H9 (cell line): ENCODE data around the gene USP21. TPM values are rescaled to one million over a fixed set of nuclear protein-coding genes. Genes with fewer than 3 reads are reported as not detected.
A peak's percentile ranks its signal among the peaks of the same experiment; 100 is the strongest.

Experiments
- DNase-seq: peaks from one replicate; pipeline ENCODE4 v3.0.0-alpha.2; 2017
- H2AFZ ChIP-seq: one replicate; pipeline ENCODE4 v1.6.1; 2013; ENCODE audit warnings: mild to moderate bottlenecking, low read length, control low read depth, moderate library complexity
- H2AK5ac ChIP-seq: 2 replicates; pipeline ENCODE4 v1.6.1; 2013; ENCODE audit warnings: low read length, control low read depth, mixed read lengths; ENCODE audit not compliant: insufficient read length
- H2BK120ac ChIP-seq: one replicate; pipeline ENCODE4 v1.6.1; 2013; ENCODE audit warnings: low read depth, mild to moderate bottlenecking, low read length, control low read depth, inconsistent platforms; ENCODE audit not compliant: poor library complexity, severe bottlenecking
- H2BK12ac ChIP-seq: 2 replicates; pipeline ENCODE4 v1.6.1; 2013; ENCODE audit warnings: low read length, control low read depth, mixed read lengths, low read depth; ENCODE audit not compliant: insufficient read length
- H2BK15ac ChIP-seq: 2 replicates; pipeline ENCODE4 v1.6.1; 2013; ENCODE audit warnings: low read depth, low read length, control low read depth
- H2BK20ac ChIP-seq: one replicate; pipeline ENCODE4 v1.6.1; 2013; ENCODE audit warnings: low read depth, mild to moderate bottlenecking, low read length, control low read depth, inconsistent platforms; ENCODE audit not compliant: poor library complexity, severe bottlenecking
- H2BK5ac ChIP-seq: 2 replicates; pipeline ENCODE4 v1.6.1; 2013; ENCODE audit warnings: low read length, control low read depth, mixed read lengths; ENCODE audit not compliant: insufficient read length
- H3K14ac ChIP-seq: 2 replicates; pipeline ENCODE4 v1.6.1; 2013; ENCODE audit warnings: low read length, control low read depth; ENCODE audit not compliant: insufficient read depth
- H3K18ac ChIP-seq: 2 replicates; pipeline ENCODE4 v1.6.1; 2013; ENCODE audit warnings: low read depth, mild to moderate bottlenecking, mixed read lengths, low read length, control low read depth; ENCODE audit not compliant: insufficient read length
- H3K23ac ChIP-seq: 2 replicates; pipeline ENCODE4 v1.6.1; 2013; ENCODE audit warnings: low read length, control low read depth, mixed read lengths, low read depth; ENCODE audit not compliant: insufficient read length
- H3K23me2 ChIP-seq: 2 replicates; pipeline ENCODE4 v1.6.1; 2013; ENCODE audit warnings: low read depth, mild to moderate bottlenecking, mixed read lengths, low read length, control low read depth; ENCODE audit not compliant: insufficient read length, poor library complexity, severe bottlenecking
- H3K27ac ChIP-seq: 2 replicates; pipeline ENCODE4 v1.5.1; 2013; ENCODE audit warnings: low read length, control low read depth, mixed read lengths, low read depth; ENCODE audit not compliant: insufficient read length
- H3K27me3 ChIP-seq: 2 replicates; pipeline ENCODE4 v1.6.1; 2013; ENCODE audit warnings: low read length, control low read depth, inconsistent platforms; ENCODE audit not compliant: insufficient read depth
- H3K4ac ChIP-seq: 2 replicates; pipeline ENCODE4 v1.6.1; 2013; ENCODE audit warnings: low read depth, mild to moderate bottlenecking, control low read depth, inconsistent platforms, low read length, moderate library complexity
- H3K4me1 ChIP-seq: 2 replicates; pipeline ENCODE4 v1.6.1; 2013; ENCODE audit warnings: low read length, control low read depth, inconsistent platforms; ENCODE audit not compliant: insufficient read depth
- H3K4me2 ChIP-seq: 2 replicates; pipeline ENCODE4 v1.6.1; 2013; ENCODE audit warnings: low read length, control low read depth, mixed read lengths; ENCODE audit not compliant: insufficient read length, insufficient read depth
- H3K56ac ChIP-seq: 2 replicates; pipeline ENCODE4 v1.6.1; 2013; ENCODE audit warnings: low read depth, mild to moderate bottlenecking, mixed read lengths, low read length, control low read depth; ENCODE audit not compliant: insufficient read length
- H3K79me1 ChIP-seq: 2 replicates; pipeline ENCODE4 v1.6.1; 2013; ENCODE audit warnings: low read depth, mild to moderate bottlenecking, moderate library complexity, low read length, control low read depth, inconsistent platforms; ENCODE audit not compliant: insufficient read depth, poor library complexity, severe bottlenecking
- H3K79me2 ChIP-seq: 2 replicates; pipeline ENCODE4 v1.6.1; 2013; ENCODE audit warnings: low read length, control low read depth, inconsistent platforms; ENCODE audit not compliant: insufficient read depth
- H3K9ac ChIP-seq: 2 replicates; pipeline ENCODE4 v1.6.1; 2013; ENCODE audit warnings: low read length, control low read depth, mixed read lengths; ENCODE audit not compliant: insufficient read length; ENCODE audit errors: extremely low read depth
- H3K9me3 ChIP-seq: one replicate; pipeline ENCODE4 v1.6.1; 2013; ENCODE audit warnings: low read depth, low read length, inconsistent platforms; ENCODE audit not compliant: control insufficient read depth
- H3T11ph ChIP-seq: one replicate; pipeline ENCODE4 v1.6.1; 2013; ENCODE audit warnings: mild to moderate bottlenecking, low read length, control low read depth, inconsistent platforms
- H4K20me1 ChIP-seq: one replicate; pipeline ENCODE4 v1.6.1; 2013; ENCODE audit not compliant: control insufficient read depth, insufficient read length, insufficient read depth
- H4K5ac ChIP-seq: 2 replicates; pipeline ENCODE4 v1.6.1; 2013; ENCODE audit warnings: low read depth, mild to moderate bottlenecking, mixed read lengths, low read length, control low read depth; ENCODE audit not compliant: insufficient read length
- H4K8ac ChIP-seq: replicated peaks from 2 replicates; pipeline ENCODE4 v1.6.1; 2013; ENCODE audit warnings: low read length, control low read depth, mixed read lengths, low read depth; ENCODE audit not compliant: insufficient read length
- H4K91ac ChIP-seq: 2 replicates; pipeline ENCODE4 v1.6.1; 2013; ENCODE audit warnings: low read depth, mild to moderate bottlenecking, moderate library complexity, mixed read lengths, low read length, control low read depth; ENCODE audit not compliant: insufficient read length
- H3K27ac Mint-ChIP-seq, 3 experiments: 2 replicates in 2 of 3; 3 replicates in 1 of 3; pipeline ENCODE4 v1.8.0; 2020 to 2021; ENCODE audit warnings: mixed read lengths in 3 of 3, mild to moderate bottlenecking in 1 of 3, moderate library complexity in 1 of 3
- H3K27me3 Mint-ChIP-seq: 2 replicates; pipeline ENCODE4 v1.8.0; 2021; ENCODE audit warnings: low read depth, mild to moderate bottlenecking, moderate library complexity, mixed read lengths
- H3K36me3 Mint-ChIP-seq, 3 experiments: 2 replicates in 2 of 3; 3 replicates in 1 of 3; pipeline ENCODE4 v1.8.0; 2020 to 2021; ENCODE audit warnings: low read depth in 3 of 3, mixed read lengths in 3 of 3; ENCODE audit not compliant: insufficient read depth in 1 of 3
- H3K4me1 Mint-ChIP-seq, 2 experiments: 2 replicates each; pipeline ENCODE4 v1.8.0; 2020; ENCODE audit warnings: mixed read lengths in 2 of 2
- H3K4me3 Mint-ChIP-seq, 2 experiments: 2 replicates in 1 of 2; 3 replicates in 1 of 2; pipeline ENCODE4 v1.8.0; 2020 to 2021; ENCODE audit warnings: mild to moderate bottlenecking in 2 of 2, mixed read lengths in 2 of 2, moderate library complexity in 1 of 2
- H3K9me3 Mint-ChIP-seq, 2 experiments: 2 replicates in 1 of 2; 3 replicates in 1 of 2; pipeline ENCODE4 v1.8.0; 2020; ENCODE audit warnings: mild to moderate bottlenecking in 2 of 2, mixed read lengths in 2 of 2, moderate library complexity in 1 of 2
- CTCF ChIP-seq: fragments of 200-600 bp; sonication (generic); conservative IDR thresholded peaks from 3 replicates; pipeline ENCODE4 v1.8.0; 2021; ENCODE audit warnings: antibody characterized with exemption, mild to moderate bottlenecking
- WGBS: extraction: QIAGEN DNeasy Blood & Tissue Kit; methylation state at CpG from one replicate; pipeline ENCODE4 v1.1.7; 2013; ENCODE audit warnings: missing lambda C conversion rate, low lambda C conversion rate, mixed read lengths; ENCODE audit not compliant: insufficient read length; ENCODE audit errors: extremely low coverage; 5-methylcytosine and 5-hydroxymethylcytosine counted together
- total RNA-seq: library from RNA; stranded (reverse); gene quantifications from 2 replicates; pipeline ENCODE4 v1.2.1, GENCODE V29; 2021

USP21 gene
- total RNA-seq, 1 experiment from 2014 or later: 17.9 TPM

DNA sequence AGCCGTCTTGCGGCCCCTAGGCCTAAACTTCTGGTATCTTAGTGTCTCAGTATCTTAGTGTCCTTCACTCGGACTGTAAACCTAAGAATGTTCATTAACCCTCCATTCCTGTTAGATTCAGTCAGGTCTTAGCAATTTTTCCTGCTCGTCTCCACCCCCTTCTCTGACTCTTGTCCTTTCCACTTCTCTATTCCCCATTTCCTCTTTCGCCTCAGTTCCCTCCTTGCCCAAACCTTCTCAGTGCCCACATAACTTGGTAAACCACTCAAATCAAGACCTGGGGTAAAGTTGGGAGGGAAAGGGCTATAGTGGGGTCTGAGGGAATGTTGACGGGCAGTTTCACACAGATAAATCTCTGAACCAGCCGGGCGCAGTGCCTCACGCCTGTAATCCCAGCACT is 55.1 kb downstream of the USP21 start:
- Mint-ChIP-seq H3K27ac (peak overlapping the region in 1 of 3 experiments; percentile 65; a peak in 2 of 7 replicates), H3K36me3 (peaks cover 23 to 54% (median 52%) of the 10 kb centered on the region in 3 experiments), H3K4me3 (no peak overlapping the region), H3K27me3 (no peaks in the 10 kb centered on the region), H3K9me3 (no peaks in the 10 kb centered on the region), H3K4me1 (peaks cover 24 to 29% of the 10 kb centered on the region in 2 experiments)
- Histone ChIP-seq H3K56ac (no peak overlapping the region), H3K9me3 (no peaks in the 10 kb centered on the region), H3K27ac (no peak overlapping the region), H4K91ac (no peak overlapping the region), H3K23ac (no peak overlapping the region), H2BK20ac (no peak overlapping the region), H3K4ac (no peak overlapping the region), H4K20me1 (no peaks in the 10 kb centered on the region), H3K9ac (no peak overlapping the region), H2BK12ac (no peak overlapping the region), H3K18ac (no peak overlapping the region), H3K4me2 (no peak overlapping the region), H3K27me3 (no peaks in the 10 kb centered on the region), H2BK15ac (no peak overlapping the region), H2BK5ac (no peak overlapping the region), H3K4me1 (peaks cover 6% of the 10 kb centered on the region; the same call in 1 of the 2 replicates), H3K79me1 (no peaks in the 10 kb centered on the region), H4K8ac (no peak overlapping the region), H2BK120ac (no peak overlapping the region), H3K14ac (no peak overlapping the region), H4K5ac (no peak overlapping the region), H2AFZ (no peak overlapping the region), H3K79me2 (no peaks in the 10 kb centered on the region), H3T11ph (no peak overlapping the region), H2AK5ac (no peak overlapping the region), H3K23me2 (no peaks in the 10 kb centered on the region)
- no CpG with 5 or more reads among the region's 9 CpGs for WGBS
- no peak for TF ChIP-seq CTCF
- no peak for DNase-seq
